Smooth muscle cell (in vitro differentiated cells): Measurements from ENCODE around the gene CISD3. TPM values are rescaled to one million over a fixed set of nuclear protein-coding genes. Genes with fewer than 3 reads are reported as not detected.

ENCODE experiments used
- DNase-seq: peaks from one replicate; lab custom pipeline; 2025; ENCODE audit not compliant: unreplicated experiment; lab: John Stamatoyannopoulos, UW
- H2AFZ ChIP-seq: fragments of 200-600 bp; sonication (generic); 2 replicates; pipeline ENCODE4 v1.6.0; 2016; ENCODE audit warnings: antibody characterized with exemption, low read depth, mild to moderate bottlenecking
- H3F3A ChIP-seq: fragments of 200-600 bp; sonication (generic); 2 replicates; pipeline ENCODE4 v1.6.0; 2017; ENCODE audit warnings: antibody characterized with exemption, low read depth
- H3K27ac ChIP-seq: fragments of 200-600 bp; sonication (generic); 2 replicates; pipeline ENCODE4 v1.5.1; 2016; ENCODE audit warnings: low read depth, mild to moderate bottlenecking
- H3K27me3 ChIP-seq: fragments of 200-600 bp; sonication (generic); 2 replicates; pipeline ENCODE4 v1.6.1; 2016; ENCODE audit warnings: low read depth, mild to moderate bottlenecking
- H3K36me3 ChIP-seq: fragments of 200-600 bp; sonication (generic); 2 replicates; pipeline ENCODE4 v1.5.1; 2016; ENCODE audit warnings: low read depth
- H3K4me1 ChIP-seq: fragments of 200-600 bp; sonication (generic); 2 replicates; pipeline ENCODE4 v1.5.1; 2016; ENCODE audit warnings: low read depth
- H3K4me2 ChIP-seq: fragments of 200-600 bp; sonication (generic); 2 replicates; pipeline ENCODE4 v1.6.0; 2016; ENCODE audit warnings: mild to moderate bottlenecking
- H3K4me3 ChIP-seq: fragments of 200-600 bp; sonication (generic); 2 replicates; pipeline ENCODE4 v1.5.1; 2016; ENCODE audit warnings: mild to moderate bottlenecking
- H3K79me2 ChIP-seq: fragments of 200-600 bp; sonication (generic); 2 replicates; pipeline ENCODE4 v1.6.0; 2016; ENCODE audit warnings: low read depth, mild to moderate bottlenecking
- H3K9ac ChIP-seq: fragments of 200-600 bp; sonication (generic); 2 replicates; pipeline ENCODE4 v1.6.0; 2016; ENCODE audit warnings: low read depth
- H3K9me3 ChIP-seq: fragments of 200-600 bp; sonication (generic); replicated peaks from 2 replicates; pipeline ENCODE4 v1.5.1; 2016; ENCODE audit warnings: low read depth
- H4K20me1 ChIP-seq: fragments of 200-600 bp; sonication (generic); 2 replicates; pipeline ENCODE4 v1.6.0; 2016; ENCODE audit warnings: low read depth
- CTCF ChIP-seq: fragments of 200-600 bp; sonication (generic); IDR thresholded peaks from 2 replicates; pipeline ENCODE4 v1.5.1; 2017; ENCODE audit warnings: borderline replicate concordance, mild to moderate bottlenecking, antibody characterized with exemption; ENCODE audit not compliant: insufficient read depth, poor library complexity, severe bottlenecking
- WGBS: methylation state at CpG from one replicate; pipeline ENCODE4 v1.1.7; 2016; ENCODE audit warnings: low lambda C conversion rate; 5-methylcytosine and 5-hydroxymethylcytosine counted together
- polyA plus RNA-seq: library from polyadenylated mRNA; unstranded; fragments of >200 nt; fragmentation: Nextera tagmentation; extraction: Ambion mirVana; gene quantifications from 2 replicates; pipeline ENCODE4 v1.2.1, GENCODE V29; 2016
- total RNA-seq: library from RNA; depleted of rRNA; stranded (reverse); fragments of >200 nt; gene quantifications from 2 replicates; pipeline ENCODE4 v1.2.3, GENCODE V29; 2014

CISD3 gene
- total and polyA plus RNA-seq, 2 experiments from 2014 or later = 1.3 to 15.1 TPM

GRCh38 chr17:38746004-38746848, 16.1 kb downstream of the CISD3 start:
- no peak for DNase-seq
- Histone ChIP-seq H3K4me3 (peak overlapping the region; percentile 72), H3K9ac (peak overlapping the region; percentile 86), H3K79me2 (peaks cover 68% of the 10 kb centered on the region), H3F3A (peaks cover 11% of the 10 kb centered on the region), H3K27ac (no peak overlapping the region), H3K36me3 (no peaks in the 10 kb centered on the region), H3K4me2 (peak overlapping the region; percentile 98), H3K27me3 (peaks cover 6% of the 10 kb centered on the region), H3K9me3 (no peaks in the 10 kb centered on the region), H4K20me1 (peaks cover 61% of the 10 kb centered on the region), H2AFZ (no peak overlapping the region), H3K4me1 (peaks cover 22% of the 10 kb centered on the region)
- 54% methylated on average over 8 of the region's 8 CpGs for whole genome bisulfite sequencing
- no peak for TF ChIP-seq CTCF

- TF ChIP-seq CTCF = no peak
- Histone ChIP-seq H3K4me3 (peak overlapping the region; percentile 72), H4K20me1 (peaks cover 54% of the 10 kb centered on the region), H3K4me1 (peaks cover 22% of the 10 kb centered on the region), H3K27ac (no peak overlapping the region), H3K9ac (peak overlapping the region; percentile 86), H3K79me2 (peaks cover 61% of the 10 kb centered on the region), H3K9me3 (no peaks in the 10 kb centered on the region), H2AFZ (no peak overlapping the region), H3K4me2 (peak overlapping the region; percentile 98), H3F3A (peaks cover 11% of the 10 kb centered on the region), H3K36me3 (no peaks in the 10 kb centered on the region), H3K27me3 (peaks cover 6% of the 10 kb centered on the region)
- WGBS = 6% methylated on average over 17 of the region's 21 CpGs
- no peak for DNase-seq
Measured at GRCh38 chr17:38746849-38747462, 16.8 kb downstream of the CISD3 start.

GRCh38 chr17:38747463-38748148, 17.5 kb downstream of the CISD3 start:
- under 1% methylated on average over 50 of the region's 64 CpGs for WGBS
- Histone ChIP-seq H3K36me3 (no peaks in the 10 kb centered on the region), H3K9me3 (no peaks in the 10 kb centered on the region), H2AFZ (peak overlapping the region; percentile 85), H3K9ac (peak overlapping the region; percentile 86), H3K27ac (no peak overlapping the region), H3K27me3 (peaks cover 6% of the 10 kb centered on the region), H3F3A (peaks cover 11% of the 10 kb centered on the region), H4K20me1 (peaks cover 47% of the 10 kb centered on the region), H3K79me2 (peaks cover 54% of the 10 kb centered on the region), H3K4me3 (peak overlapping the region; percentile 72), H3K4me2 (peak overlapping the region; percentile 98), H3K4me1 (peaks cover 22% of the 10 kb centered on the region)
- TF ChIP-seq CTCF = no peak
- peak; percentile 36 for DNase-seq
